Stimulated activated CD4-positive, alpha-beta T cell treated with anti-CD3 and anti-CD28 coated beads, Interleukin-12 subunit alpha, Interleukin-12 subunit beta, amount 100 ng/mL, for 48 hours (primary cell): ENCODE results near the gene REV3L.
A peak's percentile ranks its signal among the peaks of the same experiment; 100 is the strongest.
"Not testable (repeated sequence)": the region's sequence is repeated elsewhere in the genome, so short reads cannot be mapped to it uniquely, and the experiment has no call there.

ENCODE experiments used
- DNase-seq, 3 donors: peaks; one replicate each; pipeline ENCODE4 v3.0.0-alpha.2; 2020; ENCODE audit warnings: low read depth in 2 of 3, low spot score in 1 of 3

REV3L gene

GRCh38 chr6:111306104-111306888, 176.7 kb downstream of the REV3L start:
- DNase-seq = no peak

- DNase-seq = no peak
Measured at GRCh38 chr6:111301946-111302345, 181.1 kb downstream of the REV3L start.

GRCh38 chr6:111300938-111301800, 181.8 kb downstream of the REV3L start:
- not testable (repeated sequence) for DNase-seq

- DNase-seq = no peak
Measured at GRCh38 chr6:111297776-111298175, 185.2 kb downstream of the REV3L start.

- no peak for DNase-seq
Measured at GRCh38 chr6:111294374-111294967, 188.5 kb downstream of the REV3L start.

- DNase-seq = no peak
Measured at GRCh38 chr6:111291336-111292259, 191.4 kb downstream of the REV3L start.

- DNase-seq = peak; percentile 4 to 37 (median 7)
Measured at GRCh38 chr6:111290689-111291335, 192.2 kb downstream of the REV3L start.

- not testable (repeated sequence) for DNase-seq
Measured at GRCh38 chr6:111284356-111284755, 198.7 kb downstream of the REV3L start.

- no peak for DNase-seq
Measured at GRCh38 chr6:111283707-111284106, 199.3 kb downstream of the REV3L start.

- DNase-seq = no peak
Measured at GRCh38 chr6:111282515-111282914, 200.5 kb downstream of the REV3L start.

- DNase-seq = no peak
Measured at GRCh38 chr6:111280445-111280955, 202.5 kb downstream of the REV3L start.

- no peak for DNase-seq
Measured at GRCh38 chr6:111278731-111279130, 204.3 kb downstream of the REV3L start.

GRCh38 chr6:111277819-111278218, 205.2 kb downstream of the REV3L start:
- no peak for DNase-seq

GRCh38 chr6:111276736-111277135, 206.3 kb downstream of the REV3L start:
- no peak for DNase-seq

GRCh38 chr6:111276335-111276734, 206.7 kb downstream of the REV3L start:
- DNase-seq = no peak

GRCh38 chr6:111274593-111275217, 208.3 kb downstream of the REV3L start:
- DNase-seq = no peak

- DNase-seq = no peak
Measured at GRCh38 chr6:111270121-111270520, 212.9 kb downstream of the REV3L start.

- no peak for DNase-seq
Measured at GRCh38 chr6:111269401-111269970, 213.5 kb downstream of the REV3L start.

GRCh38 chr6:111267764-111268333, 215.2 kb downstream of the REV3L start:
- DNase-seq = no peak
